ENCODE data around the gene IL1RL1.

The IL1RL1 gene

GRCh38 chr2:102369866-102370265 is 58.5 kb downstream of the IL1RL1 start:
- DNase-seq (ENCODE audit: low read depth), result no peak

- no peak for DNase-seq (ENCODE audit: low read depth)
Observed at GRCh38 chr2:102376052-102376591, 64.8 kb downstream of the IL1RL1 start.

GRCh38 chr2:102383722-102384121 is 72.4 kb downstream of the IL1RL1 start:
- DNase-seq (ENCODE audit: low read depth), result no peak

- DNase-seq (ENCODE audit: low read depth), result no peak
Observed at GRCh38 chr2:102385522-102385921, 74.2 kb downstream of the IL1RL1 start.

- DNase-seq (ENCODE audit: low read depth), result no peak
Observed at GRCh38 chr2:102386004-102386403, 74.6 kb downstream of the IL1RL1 start.

GRCh38 chr2:102386867-102387541 is 75.6 kb downstream of the IL1RL1 start:
- DNase-seq (ENCODE audit: low read depth), result no peak

- no peak for DNase-seq (ENCODE audit: low read depth)
Observed at GRCh38 chr2:102387763-102388546, 76.6 kb downstream of the IL1RL1 start.

- no peak for DNase-seq (ENCODE audit: low read depth)
Observed at GRCh38 chr2:102391565-102391964, 80.2 kb downstream of the IL1RL1 start.

GRCh38 chr2:102392096-102392495 is 80.7 kb downstream of the IL1RL1 start:
- DNase-seq (ENCODE audit: low read depth), result no peak

GRCh38 chr2:102392942-102393341 is 81.6 kb downstream of the IL1RL1 start:
- DNase-seq (ENCODE audit: low read depth), result no peak

GRCh38 chr2:102396012-102396411 is 84.6 kb downstream of the IL1RL1 start:
- DNase-seq (ENCODE audit: low read depth), result no peak

GRCh38 chr2:102397209-102397608 is 85.8 kb downstream of the IL1RL1 start:
- no peak for DNase-seq (ENCODE audit: low read depth)

- no peak for DNase-seq (ENCODE audit: low read depth)
Observed at GRCh38 chr2:102399499-102400141, 88.3 kb downstream of the IL1RL1 start.

GRCh38 chr2:102401456-102401855 is 90.1 kb downstream of the IL1RL1 start:
- DNase-seq (ENCODE audit: low read depth), result no peak

Data from HS-27A (cell line).